SK-N-SH (cell line): ENCODE results near the gene LRIT3. TPM values are rescaled to one million over a fixed set of nuclear protein-coding genes. Genes with fewer than 3 reads are reported as not detected.

Source experiments
- CTCF ChIA-PET: fragments of 300-600, 350-600 bp; formaldehyde crosslinking; extraction: SDS; loops from one replicate; lab custom pipeline; 2021; lab: Yijun Ruan, JAX
- POLR2A ChIA-PET: fragments of 350-600 bp; sonication (Branson Sonifier 250); formaldehyde crosslinking; extraction: SDS; loops from one replicate; lab custom pipeline; 2020; ENCODE audit warnings: antibody characterized with exemption, inconsistent platforms; lab: Yijun Ruan, JAX
- DNase-seq: peaks from one replicate; pipeline ENCODE4 v3.0.0; 2012
- H2AFZ ChIP-seq: fragments of 200-600 bp; sonication (generic); 2 replicates; pipeline ENCODE4 v1.8.1; 2016; ENCODE audit warnings: antibody characterized with exemption, mild to moderate bottlenecking, low read depth
- H3F3A ChIP-seq: fragments of 200-600 bp; sonication (generic); replicated peaks from 2 replicates; pipeline ENCODE3; 2016; ENCODE audit warnings: antibody characterized with exemption, mild to moderate bottlenecking; ENCODE audit not compliant: insufficient read depth
- H3K27ac ChIP-seq, 2 experiments: fragments of 200-500 bp in 1 of 2; fragments of 200-600 bp in 1 of 2; sonication (Bioruptor generic) in 1 of 2; sonication (generic), shearing (Covaris generic) in 1 of 2; 2 replicates each; pipeline versions ENCODE4 v1.5.1 to v1.6.1; 2014 to 2016; ENCODE audit warnings: low read depth in 2 of 2, inconsistent platforms in 1 of 2, low read length in 1 of 2, mild to moderate bottlenecking in 1 of 2, mixed read lengths in 1 of 2
- H3K27me3 ChIP-seq: fragments of 200-600 bp; sonication (generic), shearing (Covaris generic); 2 replicates; pipeline ENCODE4 v1.6.1; 2016; ENCODE audit warnings: mixed run types; ENCODE audit not compliant: insufficient read depth
- H3K36me3 ChIP-seq, 2 experiments: fragments of 200-500 bp in 1 of 2; fragments of 200-600 bp in 1 of 2; sonication (Bioruptor generic) in 1 of 2; sonication (generic) in 1 of 2; replicated peaks in 1 of 2; 2 replicates each; pipeline versions ENCODE3 to v1.5.1; 2014 to 2016; ENCODE audit warnings: low read length in 1 of 2, mild to moderate bottlenecking in 1 of 2; ENCODE audit not compliant: insufficient read depth in 2 of 2, control insufficient read depth in 1 of 2
- H3K4me1 ChIP-seq, 2 experiments: fragments of 200-500 bp in 1 of 2; fragments of 200-600 bp in 1 of 2; sonication (Bioruptor generic) in 1 of 2; sonication (generic), shearing (Covaris generic) in 1 of 2; 2 replicates each; pipeline versions ENCODE4 v1.5.1 to v1.6.1; 2014 to 2016; ENCODE audit warnings: low read depth in 1 of 2, low read length in 1 of 2, mixed run types in 1 of 2; ENCODE audit not compliant: insufficient read depth in 2 of 2, control insufficient read depth in 1 of 2
- H3K4me2 ChIP-seq: fragments of 200-600 bp; sonication (generic), shearing (Covaris generic); 2 replicates; pipeline ENCODE4 v1.6.1; 2017; ENCODE audit warnings: mixed run types
- H3K4me3 ChIP-seq, 2 experiments: fragments of 200-500 bp in 1 of 2; fragments of 200-600 bp in 1 of 2; sonication (Bioruptor generic) in 1 of 2; sonication (generic), shearing (Covaris generic) in 1 of 2; 2 replicates each; pipeline versions ENCODE4 v1.5.1 to v1.8.1; 2014 to 2016; ENCODE audit warnings: low read depth in 2 of 2, inconsistent platforms in 1 of 2, low read length in 1 of 2, mild to moderate bottlenecking in 1 of 2, mixed read lengths in 1 of 2, moderate library complexity in 1 of 2
- H3K79me2 ChIP-seq: fragments of 200-600 bp; sonication (generic); 2 replicates; pipeline ENCODE4 v1.8.1; 2017; ENCODE audit warnings: mild to moderate bottlenecking; ENCODE audit not compliant: insufficient read depth
- H3K9ac ChIP-seq: fragments of 200-600 bp; sonication (generic); 2 replicates; pipeline ENCODE4 v1.6.1; 2017; ENCODE audit warnings: mixed run types
- H3K9me2 ChIP-seq: fragments of 200-600 bp; sonication (generic); 2 replicates; pipeline ENCODE4 v1.6.1; 2017; ENCODE audit warnings: mixed run types
- H3K9me3 ChIP-seq: fragments of 200-600 bp; sonication (generic); 2 replicates; pipeline ENCODE4 v1.6.1; 2017; ENCODE audit warnings: mixed run types, mild to moderate bottlenecking, moderate library complexity
- H4K20me1 ChIP-seq: fragments of 200-600 bp; sonication (generic); 2 replicates; pipeline ENCODE4 v1.6.1; 2017; ENCODE audit warnings: mild to moderate bottlenecking, mixed run types; ENCODE audit not compliant: insufficient read depth
- ELF1 ChIP-seq: IDR thresholded peaks from 2 replicates; pipeline ENCODE4 v1.4.0; 2012
- FOSL2 ChIP-seq: IDR thresholded peaks from 2 replicates; pipeline ENCODE4 v1.4.0; 2012; ENCODE audit warnings: low read depth, mild to moderate bottlenecking, moderate library complexity, borderline replicate concordance
- FOXM1 ChIP-seq: IDR thresholded peaks from 2 replicates; pipeline ENCODE4 v1.4.0; 2012; ENCODE audit warnings: low read depth, mild to moderate bottlenecking
- GATA2 ChIP-seq: sonication (generic); formaldehyde crosslinking; IDR thresholded peaks from 2 replicates; pipeline ENCODE4 v1.5.0; 2020; ENCODE audit warnings: mild to moderate bottlenecking, missing genetic modification reagents
- JUND ChIP-seq: IDR thresholded peaks from 2 replicates; pipeline ENCODE4 v1.4.0; 2012
- MAX ChIP-seq: IDR thresholded peaks from 2 replicates; pipeline ENCODE4 v1.4.0; 2012; ENCODE audit warnings: low read depth
- MEF2A ChIP-seq: IDR thresholded peaks from 2 replicates; pipeline ENCODE4 v1.4.0; 2012; ENCODE audit warnings: low read depth, borderline replicate concordance
- MXI1 ChIP-seq: IDR thresholded peaks from 2 replicates; pipeline ENCODE4 v1.6.1; 2012; ENCODE audit warnings: mild to moderate bottlenecking, low read depth, low read length, improper control_type of control experiment
- NRF1 ChIP-seq: IDR thresholded peaks from 2 replicates; pipeline ENCODE4 v1.6.1; 2012; ENCODE audit warnings: low read depth, mild to moderate bottlenecking, low read length
- RAD21 ChIP-seq: IDR thresholded peaks from 2 replicates; pipeline ENCODE4 v1.6.1; 2012; ENCODE audit warnings: mild to moderate bottlenecking, low read length
- RCOR1 ChIP-seq: fragments of 150-350 bp; IDR thresholded peaks from 2 replicates; pipeline ENCODE4 v1.6.1; 2017; ENCODE audit warnings: antibody characterized with exemption, low read length
- RFX5 ChIP-seq: IDR thresholded peaks from 2 replicates; pipeline ENCODE4 v1.6.1; 2012; ENCODE audit warnings: mild to moderate bottlenecking, improper control_type of control experiment, low read length
- SMC3 ChIP-seq: IDR thresholded peaks from 2 replicates; pipeline ENCODE4 v1.6.1; 2012; ENCODE audit warnings: low read depth, low read length, improper control_type of control experiment
- TAF1 ChIP-seq: IDR thresholded peaks from 2 replicates; pipeline ENCODE4 v1.6.1; 2012; ENCODE audit warnings: low read depth, mild to moderate bottlenecking, low read length, moderate library complexity, borderline replicate concordance
- USF1 ChIP-seq: IDR thresholded peaks from 2 replicates; pipeline ENCODE4 v1.4.0; 2012; ENCODE audit warnings: low read depth, borderline replicate concordance
- YY1 ChIP-seq: IDR thresholded peaks from 2 replicates; pipeline ENCODE4 v1.4.0; 2012; ENCODE audit warnings: low read depth, mild to moderate bottlenecking
- ZBTB33 ChIP-seq: IDR thresholded peaks from 2 replicates; pipeline ENCODE4 v1.4.0; 2012; ENCODE audit warnings: low read depth, borderline replicate concordance
- polyA plus RNA-seq, 3 experiments: library from polyadenylated mRNA; depleted of rRNA; stranded (reverse); fragments of >200 nt; gene quantifications; 2 replicates each; pipeline ENCODE4 v1.2.3, GENCODE V29; 2012
- TF ChIP-seq, protein P1 (sequence below): IDR thresholded peaks from 2 replicates; pipeline ENCODE4; 2012
- TF ChIP-seq, protein P2 (sequence below): fragments of 200-600 bp; sonication (generic); IDR thresholded peaks from 2 replicates; pipeline ENCODE4 v1.6.1; 2017; ENCODE audit warnings: antibody characterized with exemption, mild to moderate bottlenecking, moderate library complexity

LRIT3 gene
- polyA plus RNA-seq, 1 of the 3 experiments (the other 2 are of a cell fraction), result not detected

- no peak overlapping the region for H3K4me3 ChIP-seq
- no peak for TF ChIP-seq JUND
- no peak for TF ChIP-seq TAF1
- peak; percentile 63 for TF ChIP-seq RAD21
- TF ChIP-seq MEF2A, result no peak
- TF ChIP-seq NRF1, result no peak
- no peak for TF ChIP-seq GATA2 (CRISPR knock-in tag)
- no peak for TF ChIP-seq FOSL2
- no peak for TF ChIP-seq ZBTB33
- no peak for TF ChIP-seq RCOR1
- TF ChIP-seq FOXM1, result no peak
- no peak for TF ChIP-seq USF1
- TF ChIP-seq MXI1, result no peak
- no peak for TF ChIP-seq YY1
- TF ChIP-seq, protein P1, sequence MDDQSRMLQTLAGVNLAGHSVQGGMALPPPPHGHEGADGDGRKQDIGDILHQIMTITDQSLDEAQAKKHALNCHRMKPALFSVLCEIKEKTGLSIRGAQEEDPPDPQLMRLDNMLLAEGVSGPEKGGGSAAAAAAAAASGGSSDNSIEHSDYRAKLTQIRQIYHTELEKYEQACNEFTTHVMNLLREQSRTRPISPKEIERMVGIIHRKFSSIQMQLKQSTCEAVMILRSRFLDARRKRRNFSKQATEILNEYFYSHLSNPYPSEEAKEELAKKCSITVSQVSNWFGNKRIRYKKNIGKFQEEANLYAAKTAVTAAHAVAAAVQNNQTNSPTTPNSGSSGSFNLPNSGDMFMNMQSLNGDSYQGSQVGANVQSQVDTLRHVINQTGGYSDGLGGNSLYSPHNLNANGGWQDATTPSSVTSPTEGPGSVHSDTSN, result no peak
- TF ChIP-seq MAX, result no peak
- TF ChIP-seq SMC3, result peak; percentile 28
- TF ChIP-seq, protein P2, sequence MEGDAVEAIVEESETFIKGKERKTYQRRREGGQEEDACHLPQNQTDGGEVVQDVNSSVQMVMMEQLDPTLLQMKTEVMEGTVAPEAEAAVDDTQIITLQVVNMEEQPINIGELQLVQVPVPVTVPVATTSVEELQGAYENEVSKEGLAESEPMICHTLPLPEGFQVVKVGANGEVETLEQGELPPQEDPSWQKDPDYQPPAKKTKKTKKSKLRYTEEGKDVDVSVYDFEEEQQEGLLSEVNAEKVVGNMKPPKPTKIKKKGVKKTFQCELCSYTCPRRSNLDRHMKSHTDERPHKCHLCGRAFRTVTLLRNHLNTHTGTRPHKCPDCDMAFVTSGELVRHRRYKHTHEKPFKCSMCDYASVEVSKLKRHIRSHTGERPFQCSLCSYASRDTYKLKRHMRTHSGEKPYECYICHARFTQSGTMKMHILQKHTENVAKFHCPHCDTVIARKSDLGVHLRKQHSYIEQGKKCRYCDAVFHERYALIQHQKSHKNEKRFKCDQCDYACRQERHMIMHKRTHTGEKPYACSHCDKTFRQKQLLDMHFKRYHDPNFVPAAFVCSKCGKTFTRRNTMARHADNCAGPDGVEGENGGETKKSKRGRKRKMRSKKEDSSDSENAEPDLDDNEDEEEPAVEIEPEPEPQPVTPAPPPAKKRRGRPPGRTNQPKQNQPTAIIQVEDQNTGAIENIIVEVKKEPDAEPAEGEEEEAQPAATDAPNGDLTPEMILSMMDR, result peak; percentile 76
- TF ChIP-seq RFX5, result no peak
- TF ChIP-seq ELF1, result no peak
- no peaks in the 10 kb centered on the region for H4K20me1 ChIP-seq
- no peaks in the 10 kb centered on the region for H3K9me3 ChIP-seq
- no peaks in the 10 kb centered on the region for H3K9me2 ChIP-seq
- no peak overlapping the region for H2AFZ ChIP-seq
- peak; percentile 28 for DNase-seq
- ChIA-PET POLR2A (no interaction called here), CTCF (interaction anchor here (0.6 to 2.5 kb wide), 10 partner anchors 9 to 406 kb away, joined by 3 to 17 read pairs (median 6); partner anchors contain the start of genes CASP6, GAR1 and SEC24B)
- H3K9ac ChIP-seq, result no peak overlapping the region
- no peaks in the 10 kb centered on the region for H3K79me2 ChIP-seq
- H3K36me3 ChIP-seq, result peaks cover 51 to 60% of the 10 kb centered on the region in 2 experiments
- H3F3A ChIP-seq, result peaks cover 28% of the 10 kb centered on the region
- H3K4me1 ChIP-seq, result no peaks in the 10 kb centered on the region
- H3K27me3 ChIP-seq, result no peaks in the 10 kb centered on the region
- H3K4me2 ChIP-seq, result no peak overlapping the region
- H3K27ac ChIP-seq, result no peak overlapping the region
Observed at GRCh38 chr4:109826719-109827118, 21.2 kb upstream of the LRIT3 start.
